MM.1S (cell line): ENCODE results near the gene NDUFAF8.

Experiments
- DNase-seq: peaks from one replicate; pipeline ENCODE4 v3.0.0-alpha.2; 2015
- H2AFZ ChIP-seq: fragments of 300-600 bp; sonication (generic); 2 replicates; pipeline ENCODE4 v1.6.0; 2016; ENCODE audit warnings: antibody characterized with exemption, low read length
- H3F3A ChIP-seq: fragments of 300-600 bp; sonication (generic); 2 replicates; pipeline ENCODE4 v1.6.1; 2016; ENCODE audit warnings: mild to moderate bottlenecking, antibody characterized with exemption, low read length, moderate library complexity, mixed read lengths; ENCODE audit not compliant: insufficient read depth
- H3K27ac ChIP-seq: fragments of 300-600 bp; sonication (generic); 2 replicates; pipeline ENCODE4 v1.5.1; 2016; ENCODE audit warnings: mild to moderate bottlenecking, low read length
- H3K27me3 ChIP-seq: fragments of 300-600 bp; sonication (generic); replicated peaks from 2 replicates; pipeline ENCODE4 v1.6.0; 2016; ENCODE audit warnings: low read length; ENCODE audit not compliant: insufficient read depth
- H3K36me3 ChIP-seq: fragments of 300-600 bp; sonication (generic); replicated peaks from 2 replicates; pipeline ENCODE4 v1.6.1; 2016; ENCODE audit warnings: mild to moderate bottlenecking, low read length, mixed read lengths; ENCODE audit not compliant: insufficient read depth
- H3K4me1 ChIP-seq: fragments of 300-600 bp; sonication (generic); 2 replicates; pipeline ENCODE4 v1.6.1; 2016; ENCODE audit warnings: low read length, mixed read lengths
- H3K4me2 ChIP-seq: fragments of 300-600 bp; sonication (generic); 2 replicates; pipeline ENCODE4 v1.6.0; 2016; ENCODE audit warnings: low read depth, low read length
- H3K4me3 ChIP-seq: fragments of 300-600 bp; sonication (generic); 2 replicates; pipeline ENCODE4 v1.5.1; 2016; ENCODE audit warnings: low read length, mixed read lengths
- H3K79me2 ChIP-seq: fragments of 300-600 bp; sonication (generic); 2 replicates; pipeline ENCODE4 v1.6.1; 2016; ENCODE audit warnings: mixed run types, low read length, mixed read lengths
- H3K9ac ChIP-seq: fragments of 300-600 bp; sonication (generic); 2 replicates; pipeline ENCODE4 v1.6.1; 2016; ENCODE audit warnings: low read length, mixed read lengths
- H3K9me2 ChIP-seq: fragments of 300-600 bp; sonication (generic); replicated peaks from 2 replicates; pipeline ENCODE4 v1.6.1; 2016; ENCODE audit warnings: mild to moderate bottlenecking, low read length, mixed read lengths; ENCODE audit not compliant: insufficient read depth
- H3K9me3 ChIP-seq: fragments of 300-600 bp; sonication (generic); replicated peaks from 2 replicates; pipeline ENCODE4 v1.6.1; 2016; ENCODE audit warnings: mild to moderate bottlenecking, low read length, mixed read lengths; ENCODE audit not compliant: insufficient read depth
- H4K20me1 ChIP-seq: fragments of 300-600 bp; sonication (generic); 2 replicates; pipeline ENCODE4 v1.6.1; 2016; ENCODE audit warnings: mild to moderate bottlenecking, low read length, moderate library complexity, mixed read lengths; ENCODE audit not compliant: insufficient read depth
- CTCF ChIP-seq: fragments of 300-600 bp; sonication (generic); IDR thresholded peaks from 2 replicates; pipeline ENCODE4 v1.5.1; 2016; ENCODE audit warnings: antibody characterized with exemption, low read length, mixed read lengths
- EZH2 ChIP-seq: fragments of 300-600 bp; sonication (generic); optimal IDR thresholded peaks from 2 replicates; pipeline ENCODE3; 2017; ENCODE audit warnings: low read depth, mild to moderate bottlenecking, antibody characterized with exemption, low read length, mixed read lengths
- EZH2phosphoT487 ChIP-seq: fragments of 300-600 bp; sonication (generic); IDR thresholded peaks from 2 replicates; pipeline ENCODE4 v1.6.1; 2018; ENCODE audit warnings: antibody characterized with exemption, low read length

The NDUFAF8 gene

GRCh38 chr17:81235822-81236740 is 3.0 kb upstream of the NDUFAF8 start:
- H3K4me2 ChIP-seq, result no peak overlapping the region
- peaks cover 5% of the 10 kb centered on the region; the same call in 1 of the 2 replicates for H3F3A ChIP-seq
- no peaks in the 10 kb centered on the region for H3K36me3 ChIP-seq
- H4K20me1 ChIP-seq, result no peaks in the 10 kb centered on the region
- no peak overlapping the region for H3K4me3 ChIP-seq
- DNase-seq, result no peak
- H3K9ac ChIP-seq, result no peak overlapping the region
- H3K27me3 ChIP-seq, result no peaks in the 10 kb centered on the region
- peaks cover 57% of the 10 kb centered on the region for H3K79me2 ChIP-seq
- no peak for TF ChIP-seq EZH2
- no peak for TF ChIP-seq EZH2phosphoT487
- TF ChIP-seq CTCF, result no peak
- H3K4me1 ChIP-seq, result peaks cover 6% of the 10 kb centered on the region
- no peak overlapping the region for H2AFZ ChIP-seq
- no peak overlapping the region for H3K27ac ChIP-seq
- no peaks in the 10 kb centered on the region for H3K9me2 ChIP-seq
- no peaks in the 10 kb centered on the region for H3K9me3 ChIP-seq

GRCh38 chr17:81236784-81237183 is 2.3 kb upstream of the NDUFAF8 start:
- Histone ChIP-seq H2AFZ (no peak overlapping the region), H3K27me3 (no peaks in the 10 kb centered on the region), H4K20me1 (no peaks in the 10 kb centered on the region), H3K4me1 (peaks cover 6% of the 10 kb centered on the region), H3K79me2 (peaks cover 64% of the 10 kb centered on the region), H3K4me3 (no peak overlapping the region), H3K27ac (no peak overlapping the region), H3K9ac (no peak overlapping the region), H3K4me2 (no peak overlapping the region), H3F3A (peaks cover 5% of the 10 kb centered on the region; the same call in 1 of the 2 replicates), H3K9me3 (no peaks in the 10 kb centered on the region), H3K9me2 (no peaks in the 10 kb centered on the region), H3K36me3 (no peaks in the 10 kb centered on the region)
- TF ChIP-seq CTCF, result no peak
- no peak for TF ChIP-seq EZH2
- no peak for TF ChIP-seq EZH2phosphoT487
- DNase-seq, result no peak

GRCh38 chr17:81237591-81238489 is 1.3 kb upstream of the NDUFAF8 start:
- no peaks in the 10 kb centered on the region for H4K20me1 ChIP-seq
- H3K9me2 ChIP-seq, result no peaks in the 10 kb centered on the region
- H3K27ac ChIP-seq, result no peak overlapping the region
- peak overlapping the region; percentile 92 for H3K9ac ChIP-seq
- peak overlapping the region; percentile 99 for H3K4me3 ChIP-seq
- no peaks in the 10 kb centered on the region for H3K27me3 ChIP-seq
- peak overlapping the region; percentile 91 for H3K4me2 ChIP-seq
- no peaks in the 10 kb centered on the region for H3K36me3 ChIP-seq
- H3K9me3 ChIP-seq, result no peaks in the 10 kb centered on the region
- TF ChIP-seq EZH2phosphoT487, result no peak
- no peak for TF ChIP-seq EZH2
- TF ChIP-seq CTCF, result no peak
- DNase-seq, result no peak
- peaks cover 69% of the 10 kb centered on the region for H3K79me2 ChIP-seq
- peaks cover 5% of the 10 kb centered on the region; the same call in 1 of the 2 replicates for H3F3A ChIP-seq
- peaks cover 6% of the 10 kb centered on the region for H3K4me1 ChIP-seq
- peak overlapping the region; percentile 87 for H2AFZ ChIP-seq
